GM23338 (cell line): ENCODE measurements around the gene SMAD1. TPM values are rescaled to one million over a fixed set of nuclear protein-coding genes. Genes with fewer than 3 reads are reported as not detected.

Experiments
- ATAC-seq: fragments of 200-7000 bp; cut with Tn5 transposase; 3 replicates; pipeline ENCODE4 v1.9.1; 2020
- DNase-seq: peaks from one replicate; pipeline ENCODE4 v3.0.0-alpha.2; 2015; ENCODE audit warnings: low spot score
- H2AFZ ChIP-seq: fragments of 200-600 bp; sonication (generic); 2 replicates; pipeline ENCODE4 v1.8.0; 2016; ENCODE audit warnings: antibody characterized with exemption, mild to moderate bottlenecking, moderate library complexity
- H3F3A ChIP-seq: fragments of 200-600 bp; sonication (generic); replicated peaks from 2 replicates; pipeline ENCODE4 v1.8.0; 2017; ENCODE audit warnings: antibody characterized with exemption, mixed run types, low read depth
- H3K27ac ChIP-seq: fragments of 200-600 bp; sonication (generic); 2 replicates; pipeline ENCODE4 v1.6.1; 2016; ENCODE audit warnings: low read depth
- H3K27me3 ChIP-seq: fragments of 200-600 bp; sonication (generic); 2 replicates; pipeline ENCODE4 v1.8.0; 2016; ENCODE audit warnings: mild to moderate bottlenecking, mixed run types, moderate library complexity; ENCODE audit not compliant: insufficient read depth
- H3K36me3 ChIP-seq: fragments of 200-600 bp; sonication (generic); 2 replicates; pipeline ENCODE4 v1.8.0; 2016; ENCODE audit warnings: mild to moderate bottlenecking; ENCODE audit not compliant: insufficient read depth
- H3K4me1 ChIP-seq: fragments of 200-600 bp; sonication (generic); 2 replicates; pipeline ENCODE4 v1.8.0; 2016; ENCODE audit warnings: mild to moderate bottlenecking, moderate library complexity; ENCODE audit not compliant: insufficient read depth
- H3K4me2 ChIP-seq: fragments of 200-600 bp; sonication (generic); 2 replicates; pipeline ENCODE4 v1.7.1; 2017; ENCODE audit warnings: mixed run types
- H3K4me3 ChIP-seq: fragments of 200-600 bp; sonication (generic); 2 replicates; pipeline ENCODE4 v1.6.1; 2016; ENCODE audit warnings: mixed run types
- H3K79me2 ChIP-seq: fragments of 200-600 bp; sonication (generic); replicated peaks from 2 replicates; pipeline ENCODE4 v1.8.0; 2017; ENCODE audit warnings: mild to moderate bottlenecking; ENCODE audit not compliant: insufficient read depth
- H3K9me2 ChIP-seq: fragments of 200-600 bp; sonication (generic); 2 replicates; pipeline ENCODE4 v1.8.0; 2017; ENCODE audit not compliant: insufficient read depth
- H4K20me1 ChIP-seq: fragments of 200-600 bp; sonication (generic); replicated peaks from 2 replicates; pipeline ENCODE4 v1.8.0; 2017; ENCODE audit warnings: mild to moderate bottlenecking; ENCODE audit not compliant: insufficient read depth
- H3K27ac Mint-ChIP-seq: 2 replicates; pipeline ENCODE4 v1.8.0; 2020; ENCODE audit warnings: inconsistent platforms, mild to moderate bottlenecking, moderate library complexity, mixed read lengths
- H3K27me3 Mint-ChIP-seq: 3 replicates; pipeline ENCODE4 v1.8.0; 2022; ENCODE audit warnings: low read depth, mild to moderate bottlenecking, moderate library complexity, mixed read lengths, inconsistent platforms; ENCODE audit not compliant: insufficient read depth, poor library complexity
- H3K36me3 Mint-ChIP-seq: 3 replicates; pipeline ENCODE4 v1.8.0; 2021; ENCODE audit warnings: low read depth, mild to moderate bottlenecking, inconsistent platforms, moderate library complexity, mixed read lengths
- H3K4me1 Mint-ChIP-seq: 3 replicates; pipeline ENCODE4 v1.8.0; 2020; ENCODE audit warnings: mild to moderate bottlenecking, inconsistent platforms, mixed read lengths
- H3K4me3 Mint-ChIP-seq: 3 replicates; pipeline ENCODE4 v1.8.0; 2021; ENCODE audit warnings: moderate library complexity, mild to moderate bottlenecking, inconsistent platforms, mixed read lengths
- H3K9me3 Mint-ChIP-seq: 3 replicates; pipeline ENCODE4 v1.8.0; 2020; ENCODE audit warnings: moderate library complexity, mild to moderate bottlenecking, inconsistent platforms, mixed read lengths
- CREB1 ChIP-seq: fragments of 250-450 bp; sonication (Bioruptor Pico); IDR thresholded peaks from 2 replicates; pipeline ENCODE4 v1.5.0; 2020; ENCODE audit warnings: low read depth, mild to moderate bottlenecking, moderate library complexity
- CTCF ChIP-seq, 2 experiments: fragments of 200-600 bp in 1 of 2; sonication (generic) in 1 of 2; conservative IDR thresholded peaks; 2 replicates each; pipeline versions ENCODE4 v1.5.1 to v1.6.1; 2016 to 2017; ENCODE audit warnings: antibody characterized with exemption in 2 of 2, low read depth in 2 of 2, mild to moderate bottlenecking in 2 of 2, moderate library complexity in 1 of 2
- EZH2 ChIP-seq: fragments of 200-600 bp; sonication (generic); IDR thresholded peaks from one replicate; pipeline ENCODE4 v1.8.0; 2017; ENCODE audit warnings: antibody characterized with exemption, mild to moderate bottlenecking, low read depth; ENCODE audit not compliant: unreplicated experiment
- EZH2phosphoT487 ChIP-seq: fragments of 200-600 bp; sonication (generic); IDR thresholded peaks from one replicate; pipeline ENCODE4 v1.8.1; 2018; ENCODE audit warnings: antibody characterized with exemption; ENCODE audit not compliant: unreplicated experiment
- JUNB ChIP-seq: IDR thresholded peaks from one replicate; pipeline ENCODE4 v1.6.1; 2016; ENCODE audit warnings: antibody characterized with exemption; ENCODE audit not compliant: unreplicated experiment
- NANOG ChIP-seq: IDR thresholded peaks from 2 replicates; pipeline ENCODE4 v1.6.1; 2016; ENCODE audit warnings: antibody characterized with exemption, borderline replicate concordance
- POLR2AphosphoS5 ChIP-seq: IDR thresholded peaks from 2 replicates; pipeline ENCODE4 v1.6.1; 2016; ENCODE audit warnings: antibody characterized with exemption, low read depth
- STAT1 ChIP-seq: IDR thresholded peaks from one replicate; pipeline ENCODE4 v1.6.1; 2016; ENCODE audit warnings: antibody characterized with exemption; ENCODE audit not compliant: unreplicated experiment
- ZNF114 ChIP-seq: fragments of 250-450 bp; sonication (Bioruptor Pico); IDR thresholded peaks from 2 replicates; pipeline ENCODE4 v1.5.0; 2020; ENCODE audit warnings: mild to moderate bottlenecking, moderate library complexity
- ZNF331 ChIP-seq: fragments of 250-450 bp; sonication (Bioruptor Pico); IDR thresholded peaks from 2 replicates; pipeline ENCODE4 v1.5.0; 2020; ENCODE audit warnings: low read depth, mild to moderate bottlenecking, moderate library complexity
- polyA plus RNA-seq: library from polyadenylated mRNA; unstranded; fragments of >200 nt; fragmentation: Nextera tagmentation; extraction: Ambion mirVana; gene quantifications from 2 replicates; pipeline ENCODE4 v1.2.1, GENCODE V29; 2016
- total RNA-seq: library from RNA; depleted of rRNA; stranded (reverse); fragments of >200 nt; shearing (Covaris generic); gene quantifications from 2 replicates; pipeline ENCODE4 v1.2.3, GENCODE V29; 2014
- TF ChIP-seq, protein P1 (sequence below): fragments of 250-450 bp; sonication (Bioruptor Pico); IDR thresholded peaks from 2 replicates; pipeline ENCODE4 v1.5.0; 2020; ENCODE audit warnings: mild to moderate bottlenecking, moderate library complexity
- TF ChIP-seq, protein P2 (sequence below): IDR thresholded peaks from one replicate; pipeline ENCODE4 v1.6.1; 2018; ENCODE audit warnings: antibody characterized with exemption; ENCODE audit not compliant: unreplicated experiment
- TF ChIP-seq, protein P3 (sequence below): IDR thresholded peaks from 2 replicates; pipeline ENCODE4 v1.6.1; 2016; ENCODE audit warnings: antibody characterized with exemption

SMAD1 gene
- total and polyA plus RNA-seq, 2 experiments from 2014 or later: 19.8 to 33.6 TPM

- ATAC-seq (no peak), DNase-seq (no peak)
- H3K9me3 Mint-ChIP-seq: no peaks in the 10 kb centered on the region
- no peak overlapping the region for H2AFZ ChIP-seq
- peaks cover 8% of the 10 kb centered on the region for H3K4me1 ChIP-seq
- 0 out of 3 replicates have a peak, but pooled peaks cover 2% of the 10 kb centered on the region for H3K36me3 Mint-ChIP-seq
- no peaks in the 10 kb centered on the region for H3K27me3 ChIP-seq
- H3K27me3 Mint-ChIP-seq: no peaks in the 10 kb centered on the region
- no peak overlapping the region for H3K4me3 ChIP-seq
- no peak overlapping the region for H3K4me3 Mint-ChIP-seq
- H3K4me2 ChIP-seq: no peak overlapping the region
- H3K36me3 ChIP-seq: no peaks in the 10 kb centered on the region
- no peak overlapping the region for H3K27ac Mint-ChIP-seq
- peaks cover 24% of the 10 kb centered on the region for H3K4me1 Mint-ChIP-seq
- H3K9me2 ChIP-seq: no peaks in the 10 kb centered on the region
- H3K79me2 ChIP-seq: peaks cover 20% of the 10 kb centered on the region
- TF ChIP-seq, protein P1, sequence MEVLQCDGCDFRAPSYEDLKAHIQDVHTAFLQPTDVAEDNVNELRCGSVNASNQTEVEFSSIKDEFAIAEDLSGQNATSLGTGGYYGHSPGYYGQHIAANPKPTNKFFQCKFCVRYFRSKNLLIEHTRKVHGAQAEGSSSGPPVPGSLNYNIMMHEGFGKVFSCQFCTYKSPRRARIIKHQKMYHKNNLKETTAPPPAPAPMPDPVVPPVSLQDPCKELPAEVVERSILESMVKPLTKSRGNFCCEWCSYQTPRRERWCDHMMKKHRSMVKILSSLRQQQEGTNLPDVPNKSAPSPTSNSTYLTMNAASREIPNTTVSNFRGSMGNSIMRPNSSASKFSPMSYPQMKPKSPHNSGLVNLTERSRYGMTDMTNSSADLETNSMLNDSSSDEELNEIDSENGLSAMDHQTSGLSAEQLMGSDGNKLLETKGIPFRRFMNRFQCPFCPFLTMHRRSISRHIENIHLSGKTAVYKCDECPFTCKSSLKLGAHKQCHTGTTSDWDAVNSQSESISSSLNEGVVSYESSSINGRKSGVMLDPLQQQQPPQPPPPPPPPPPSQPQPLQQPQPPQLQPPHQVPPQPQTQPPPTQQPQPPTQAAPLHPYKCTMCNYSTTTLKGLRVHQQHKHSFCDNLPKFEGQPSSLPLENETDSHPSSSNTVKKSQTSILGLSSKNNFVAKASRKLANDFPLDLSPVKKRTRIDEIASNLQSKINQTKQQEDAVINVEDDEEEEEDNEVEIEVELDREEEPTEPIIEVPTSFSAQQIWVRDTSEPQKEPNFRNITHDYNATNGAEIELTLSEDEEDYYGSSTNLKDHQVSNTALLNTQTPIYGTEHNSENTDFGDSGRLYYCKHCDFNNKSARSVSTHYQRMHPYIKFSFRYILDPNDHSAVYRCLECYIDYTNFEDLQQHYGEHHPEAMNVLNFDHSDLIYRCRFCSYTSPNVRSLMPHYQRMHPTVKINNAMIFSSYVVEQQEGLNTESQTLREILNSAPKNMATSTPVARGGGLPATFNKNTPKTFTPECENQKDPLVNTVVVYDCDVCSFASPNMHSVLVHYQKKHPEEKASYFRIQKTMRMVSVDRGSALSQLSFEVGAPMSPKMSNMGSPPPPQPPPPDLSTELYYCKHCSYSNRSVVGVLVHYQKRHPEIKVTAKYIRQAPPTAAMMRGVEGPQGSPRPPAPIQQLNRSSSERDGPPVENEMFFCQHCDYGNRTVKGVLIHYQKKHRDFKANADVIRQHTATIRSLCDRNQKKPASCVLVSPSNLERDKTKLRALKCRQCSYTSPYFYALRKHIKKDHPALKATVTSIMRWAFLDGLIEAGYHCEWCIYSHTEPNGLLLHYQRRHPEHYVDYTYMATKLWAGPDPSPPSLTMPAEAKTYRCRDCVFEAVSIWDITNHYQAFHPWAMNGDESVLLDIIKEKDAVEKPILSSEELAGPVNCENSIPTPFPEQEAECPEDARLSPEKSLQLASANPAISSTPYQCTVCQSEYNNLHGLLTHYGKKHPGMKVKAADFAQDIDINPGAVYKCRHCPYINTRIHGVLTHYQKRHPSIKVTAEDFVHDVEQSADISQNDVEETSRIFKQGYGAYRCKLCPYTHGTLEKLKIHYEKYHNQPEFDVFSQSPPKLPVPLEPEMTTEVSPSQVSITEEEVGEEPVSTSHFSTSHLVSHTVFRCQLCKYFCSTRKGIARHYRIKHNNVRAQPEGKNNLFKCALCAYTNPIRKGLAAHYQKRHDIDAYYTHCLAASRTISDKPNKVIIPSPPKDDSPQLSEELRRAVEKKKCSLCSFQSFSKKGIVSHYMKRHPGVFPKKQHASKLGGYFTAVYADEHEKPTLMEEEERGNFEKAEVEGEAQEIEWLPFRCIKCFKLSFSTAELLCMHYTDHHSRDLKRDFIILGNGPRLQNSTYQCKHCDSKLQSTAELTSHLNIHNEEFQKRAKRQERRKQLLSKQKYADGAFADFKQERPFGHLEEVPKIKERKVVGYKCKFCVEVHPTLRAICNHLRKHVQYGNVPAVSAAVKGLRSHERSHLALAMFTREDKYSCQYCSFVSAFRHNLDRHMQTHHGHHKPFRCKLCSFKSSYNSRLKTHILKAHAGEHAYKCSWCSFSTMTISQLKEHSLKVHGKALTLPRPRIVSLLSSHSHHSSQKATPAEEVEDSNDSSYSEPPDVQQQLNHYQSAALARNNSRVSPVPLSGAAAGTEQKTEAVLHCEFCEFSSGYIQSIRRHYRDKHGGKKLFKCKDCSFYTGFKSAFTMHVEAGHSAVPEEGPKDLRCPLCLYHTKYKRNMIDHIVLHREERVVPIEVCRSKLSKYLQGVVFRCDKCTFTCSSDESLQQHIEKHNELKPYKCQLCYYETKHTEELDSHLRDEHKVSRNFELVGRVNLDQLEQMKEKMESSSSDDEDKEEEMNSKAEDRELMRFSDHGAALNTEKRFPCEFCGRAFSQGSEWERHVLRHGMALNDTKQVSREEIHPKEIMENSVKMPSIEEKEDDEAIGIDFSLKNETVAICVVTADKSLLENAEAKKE: no peak
- TF ChIP-seq POLR2AphosphoS5 (no peak), ZNF114 (CRISPR knock-in tag) (no peak), JUNB (no peak), EZH2 (no peak), STAT1 (no peak), NANOG (no peak), EZH2phosphoT487 (no peak), CREB1 (CRISPR knock-in tag) (no peak), CTCF (conservative IDR thresholded peaks at IDR 0.05; ENCODE audit: low read depth in 2 of 2) (no peak), ZNF331 (CRISPR knock-in tag) (no peak)
- TF ChIP-seq, protein P2, sequence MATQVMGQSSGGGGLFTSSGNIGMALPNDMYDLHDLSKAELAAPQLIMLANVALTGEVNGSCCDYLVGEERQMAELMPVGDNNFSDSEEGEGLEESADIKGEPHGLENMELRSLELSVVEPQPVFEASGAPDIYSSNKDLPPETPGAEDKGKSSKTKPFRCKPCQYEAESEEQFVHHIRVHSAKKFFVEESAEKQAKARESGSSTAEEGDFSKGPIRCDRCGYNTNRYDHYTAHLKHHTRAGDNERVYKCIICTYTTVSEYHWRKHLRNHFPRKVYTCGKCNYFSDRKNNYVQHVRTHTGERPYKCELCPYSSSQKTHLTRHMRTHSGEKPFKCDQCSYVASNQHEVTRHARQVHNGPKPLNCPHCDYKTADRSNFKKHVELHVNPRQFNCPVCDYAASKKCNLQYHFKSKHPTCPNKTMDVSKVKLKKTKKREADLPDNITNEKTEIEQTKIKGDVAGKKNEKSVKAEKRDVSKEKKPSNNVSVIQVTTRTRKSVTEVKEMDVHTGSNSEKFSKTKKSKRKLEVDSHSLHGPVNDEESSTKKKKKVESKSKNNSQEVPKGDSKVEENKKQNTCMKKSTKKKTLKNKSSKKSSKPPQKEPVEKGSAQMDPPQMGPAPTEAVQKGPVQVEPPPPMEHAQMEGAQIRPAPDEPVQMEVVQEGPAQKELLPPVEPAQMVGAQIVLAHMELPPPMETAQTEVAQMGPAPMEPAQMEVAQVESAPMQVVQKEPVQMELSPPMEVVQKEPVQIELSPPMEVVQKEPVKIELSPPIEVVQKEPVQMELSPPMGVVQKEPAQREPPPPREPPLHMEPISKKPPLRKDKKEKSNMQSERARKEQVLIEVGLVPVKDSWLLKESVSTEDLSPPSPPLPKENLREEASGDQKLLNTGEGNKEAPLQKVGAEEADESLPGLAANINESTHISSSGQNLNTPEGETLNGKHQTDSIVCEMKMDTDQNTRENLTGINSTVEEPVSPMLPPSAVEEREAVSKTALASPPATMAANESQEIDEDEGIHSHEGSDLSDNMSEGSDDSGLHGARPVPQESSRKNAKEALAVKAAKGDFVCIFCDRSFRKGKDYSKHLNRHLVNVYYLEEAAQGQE: no peak
- TF ChIP-seq, protein P3, sequence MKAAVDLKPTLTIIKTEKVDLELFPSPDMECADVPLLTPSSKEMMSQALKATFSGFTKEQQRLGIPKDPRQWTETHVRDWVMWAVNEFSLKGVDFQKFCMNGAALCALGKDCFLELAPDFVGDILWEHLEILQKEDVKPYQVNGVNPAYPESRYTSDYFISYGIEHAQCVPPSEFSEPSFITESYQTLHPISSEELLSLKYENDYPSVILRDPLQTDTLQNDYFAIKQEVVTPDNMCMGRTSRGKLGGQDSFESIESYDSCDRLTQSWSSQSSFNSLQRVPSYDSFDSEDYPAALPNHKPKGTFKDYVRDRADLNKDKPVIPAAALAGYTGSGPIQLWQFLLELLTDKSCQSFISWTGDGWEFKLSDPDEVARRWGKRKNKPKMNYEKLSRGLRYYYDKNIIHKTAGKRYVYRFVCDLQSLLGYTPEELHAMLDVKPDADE: no peak
- H3K27ac ChIP-seq: no peak overlapping the region
- no peaks in the 10 kb centered on the region for H3F3A ChIP-seq
- H4K20me1 ChIP-seq: no peaks in the 10 kb centered on the region
Observed at GRCh38 chr4:145530189-145530588, 48.5 kb downstream of the SMAD1 start.
